Loucy (cell line): ENCODE data around the gene PKHD1.

Experiments
- EZH2phosphoT487 ChIP-seq: fragments of 200-600 bp; IDR thresholded peaks from 2 replicates; pipeline ENCODE4 v1.6.1; 2018; ENCODE audit warnings: antibody characterized with exemption, mild to moderate bottlenecking, moderate library complexity, borderline replicate concordance
- TF ChIP-seq, protein P1 (sequence below): fragments of 200-600 bp; sonication (generic); conservative IDR thresholded peaks from 2 replicates; pipeline ENCODE4 v1.5.1; 2014; ENCODE audit warnings: mild to moderate bottlenecking, antibody characterized with exemption, low read length

DNA sequence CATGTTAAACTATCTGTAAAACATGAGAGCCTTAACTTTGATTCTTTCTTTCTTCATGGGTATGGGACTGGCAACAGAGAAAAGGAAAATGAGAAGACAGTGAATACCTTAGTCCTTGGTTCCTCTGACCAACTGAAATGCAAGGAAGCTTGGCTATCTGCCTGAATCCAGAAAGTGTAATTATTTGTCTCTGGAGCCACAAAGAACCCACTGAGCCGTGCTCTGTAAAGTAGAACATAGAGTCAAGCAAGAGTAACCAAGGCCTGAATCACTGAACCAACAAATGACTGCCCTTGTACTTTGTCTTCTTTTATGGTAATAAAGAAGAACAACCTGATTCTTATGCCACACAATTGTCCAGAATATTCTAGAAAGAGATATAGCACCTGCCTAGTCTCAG lies 27.6 kb downstream of the PKHD1 start:
- TF ChIP-seq, protein P1, sequence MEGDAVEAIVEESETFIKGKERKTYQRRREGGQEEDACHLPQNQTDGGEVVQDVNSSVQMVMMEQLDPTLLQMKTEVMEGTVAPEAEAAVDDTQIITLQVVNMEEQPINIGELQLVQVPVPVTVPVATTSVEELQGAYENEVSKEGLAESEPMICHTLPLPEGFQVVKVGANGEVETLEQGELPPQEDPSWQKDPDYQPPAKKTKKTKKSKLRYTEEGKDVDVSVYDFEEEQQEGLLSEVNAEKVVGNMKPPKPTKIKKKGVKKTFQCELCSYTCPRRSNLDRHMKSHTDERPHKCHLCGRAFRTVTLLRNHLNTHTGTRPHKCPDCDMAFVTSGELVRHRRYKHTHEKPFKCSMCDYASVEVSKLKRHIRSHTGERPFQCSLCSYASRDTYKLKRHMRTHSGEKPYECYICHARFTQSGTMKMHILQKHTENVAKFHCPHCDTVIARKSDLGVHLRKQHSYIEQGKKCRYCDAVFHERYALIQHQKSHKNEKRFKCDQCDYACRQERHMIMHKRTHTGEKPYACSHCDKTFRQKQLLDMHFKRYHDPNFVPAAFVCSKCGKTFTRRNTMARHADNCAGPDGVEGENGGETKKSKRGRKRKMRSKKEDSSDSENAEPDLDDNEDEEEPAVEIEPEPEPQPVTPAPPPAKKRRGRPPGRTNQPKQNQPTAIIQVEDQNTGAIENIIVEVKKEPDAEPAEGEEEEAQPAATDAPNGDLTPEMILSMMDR, result no peak
- TF ChIP-seq EZH2phosphoT487, result no peak
